B cell (primary cell): ENCODE results near the gene NCBP2. TPM values are rescaled to one million over a fixed set of nuclear protein-coding genes. Genes with fewer than 3 reads are reported as not detected.

Experiments used
- ATAC-seq: fragments of 200-7000 bp; cut with Tn5 transposase; one replicate; pipeline ENCODE4 v1.10.0; 2021; ENCODE audit warnings: low read depth, mild to moderate bottlenecking, moderate number of reproducible peaks, moderate library complexity
- CTCF ChIA-PET: fragments of 350-600 bp; sonication (Branson Sonifier 250); formaldehyde crosslinking; loops from one replicate; lab custom pipeline; 2021; ENCODE audit warnings: antibody characterized with exemption, inconsistent platforms; lab: Charles Lee
- POLR2A ChIA-PET: fragments of 350-600 bp; sonication (Branson Sonifier 250); formaldehyde crosslinking; loops from one replicate; lab custom pipeline; 2021; ENCODE audit warnings: antibody characterized with exemption; lab: Charles Lee
- DNase-seq: peaks from one replicate; pipeline ENCODE4 v3.0.0; 2013
- H2AFZ ChIP-seq: 2 replicates; pipeline ENCODE4 v1.6.1; 2012; ENCODE audit warnings: mild to moderate bottlenecking, low read depth, low read length; ENCODE audit not compliant: insufficient read depth, poor library complexity, severe bottlenecking
- H3K27ac ChIP-seq, 2 donors: 1 replicate in 1 of 2; 2 replicates in 1 of 2; pipeline ENCODE4 v1.5.1; 2012 to 2013; ENCODE audit warnings: low read length in 2 of 2, mild to moderate bottlenecking in 2 of 2, moderate library complexity in 1 of 2
- H3K27me3 ChIP-seq, 4 experiments: fragments of 200-600 bp in 1 of 4; sonication (generic) in 1 of 4; replicated peaks in 1 of 4; 1 replicate in 2 of 4; 2 replicates in 2 of 4; pipeline versions ENCODE4 v1.6.1 to v1.7.0; 2013 to 2016; ENCODE audit warnings: low read length in 3 of 4, mild to moderate bottlenecking in 2 of 4, mixed read lengths in 1 of 4, moderate library complexity in 1 of 4; ENCODE audit not compliant: insufficient read depth in 4 of 4, control insufficient read depth in 3 of 4; ENCODE audit errors: control extremely low read depth in 1 of 4
- H3K36me3 ChIP-seq, 2 experiments: replicated peaks in 1 of 2; 1 replicate in 1 of 2; 2 replicates in 1 of 2; pipeline versions ENCODE4 v1.6.1 to v1.7.1; 2013; ENCODE audit warnings: low read length in 1 of 2; ENCODE audit not compliant: insufficient read depth in 2 of 2, control insufficient read depth in 1 of 2; ENCODE audit errors: control extremely low read depth in 1 of 2, extremely low read depth in 1 of 2
- H3K4me1 ChIP-seq, 2 donors: fragments of 200-600 bp in 1 of 2; sonication (generic) in 1 of 2; 1 replicate in 1 of 2; 2 replicates in 1 of 2; pipeline versions ENCODE4 v1.5.1 to v1.6.1; 2013 to 2017; ENCODE audit warnings: low read length in 2 of 2; ENCODE audit not compliant: control insufficient read depth in 2 of 2, insufficient read depth in 2 of 2
- H3K4me2 ChIP-seq: replicated peaks from 2 replicates; pipeline ENCODE3; 2012; ENCODE audit warnings: mild to moderate bottlenecking, low read depth, low read length; ENCODE audit not compliant: poor library complexity, severe bottlenecking
- H3K4me3 ChIP-seq, 5 experiments: fragments of 200-600 bp in 1 of 5; sonication (generic) in 1 of 5; 1 replicate in 3 of 5; 2 replicates in 2 of 5; pipeline versions ENCODE4 v1.5.1 to v1.7.0; 2011 to 2016; ENCODE audit warnings: low read length in 4 of 5, mild to moderate bottlenecking in 4 of 5, low read depth in 2 of 5, control low read depth in 1 of 5, moderate library complexity in 1 of 5; ENCODE audit not compliant: insufficient read depth in 1 of 5; ENCODE audit errors: control extremely low read depth in 1 of 5, extremely low read depth in 1 of 5
- H3K79me2 ChIP-seq: fragments of 200-600 bp; sonication (generic); one replicate; pipeline ENCODE4 v1.6.0; 2016; ENCODE audit warnings: low read length; ENCODE audit not compliant: control insufficient read depth, insufficient read depth
- H3K9ac ChIP-seq: fragments of 200-600 bp; sonication (generic); 2 replicates; pipeline ENCODE4 v1.6.1; 2017; ENCODE audit warnings: mild to moderate bottlenecking, low read length, moderate library complexity
- H3K9me3 ChIP-seq, 3 donors: one replicate each; pipeline versions ENCODE4 v1.6.1 to v1.7.1; 2013; ENCODE audit warnings: low read length in 2 of 3; ENCODE audit not compliant: control insufficient read depth in 2 of 3, insufficient read depth in 1 of 3; ENCODE audit errors: control extremely low read depth in 1 of 3
- H4K20me1 ChIP-seq: 2 replicates; pipeline ENCODE4 v1.6.0; 2012; ENCODE audit warnings: mild to moderate bottlenecking, low read length; ENCODE audit not compliant: insufficient read depth, control insufficient read depth, poor library complexity, severe bottlenecking
- H3K27ac Mint-ChIP-seq: one replicate; pipeline ENCODE4 v1.8.0; 2021; ENCODE audit warnings: mixed read lengths
- H3K27me3 Mint-ChIP-seq: one replicate; pipeline ENCODE4 v1.8.0; 2021; ENCODE audit warnings: mixed read lengths
- H3K4me1 Mint-ChIP-seq: one replicate; pipeline ENCODE4 v1.8.0; 2021; ENCODE audit warnings: mixed read lengths
- H3K4me3 Mint-ChIP-seq: one replicate; pipeline ENCODE4 v1.8.0; 2021; ENCODE audit warnings: mixed read lengths
- H3K9me3 Mint-ChIP-seq: one replicate; pipeline ENCODE4 v1.8.0; 2022; ENCODE audit warnings: mixed read lengths; ENCODE audit not compliant: insufficient read depth
- CTCF ChIP-seq: fragments of 200-600 bp; IDR thresholded peaks from one replicate; pipeline ENCODE4 v1.8.0; 2022; ENCODE audit warnings: antibody characterized with exemption, mild to moderate bottlenecking
- EZH2 ChIP-seq: IDR thresholded peaks from 2 replicates; pipeline ENCODE4 v1.6.1; 2012; ENCODE audit warnings: borderline replicate concordance, low read depth, mild to moderate bottlenecking, moderate library complexity, low read length; ENCODE audit not compliant: insufficient read depth, poor library complexity, severe bottlenecking
- WGBS: methylation state at CpG from one replicate; pipeline ENCODE4 v1.1.5; 2013; ENCODE audit warnings: missing lambda C conversion rate; ENCODE audit not compliant: insufficient coverage; 5-methylcytosine and 5-hydroxymethylcytosine counted together
- intact Hi-C: fragments of 100-400 bp; cut with micrococcal nuclease; formaldehyde crosslinking; loops from one replicate; pipeline ENCODE4 v1.10.0; 2022
- polyA plus RNA-seq: library from polyadenylated mRNA; depleted of rRNA; stranded (reverse); fragments of >200 nt; gene quantifications from 2 replicates; pipeline ENCODE4 v1.2.3, GENCODE V29; 2012
- total RNA-seq, 2 donors: library from RNA; stranded (reverse); fragments of 120-200 nt in 1 of 2; gene quantifications; 1 replicate in 1 of 2; 2 replicates in 1 of 2; pipeline versions ENCODE4 v1.2.3 to v1.2.4, GENCODE V29; 2013 to 2022

Gene NCBP2
- total and polyA plus RNA-seq, 2 donors (not counting 1 experiment from before 2014, with no cell fraction given): 25.5 to 95.0 TPM

- H3K9ac ChIP-seq: no peak overlapping the region
These were observed 9.0 kb upstream of the NCBP2 start for GRCh38 chr3:196951371-196951770.

GRCh38 chr3:196949750-196950149 is 7.4 kb upstream of the NCBP2 start:
- DNase-seq: no peak
- no peaks in the 10 kb centered on the region for H3K4me1 ChIP-seq
- no peak overlapping the region for H3K27ac Mint-ChIP-seq
- intact Hi-C loops: no loop called here
- no peak overlapping the region for H3K9ac ChIP-seq
- TF ChIP-seq EZH2 (no peak), CTCF (no peak)
- H2AFZ ChIP-seq: no peak overlapping the region
- H3K9me3 Mint-ChIP-seq: no peaks in the 10 kb centered on the region
- WGBS: 90% methylated on average over 2 of the region's 6 CpGs
- H3K27ac ChIP-seq: no peak overlapping the region
- POLR2A ChIA-PET: interaction anchor here (0.6 kb wide), 1 partner anchor 726 kb away, joined by 3 read pairs; no protein-coding TSS in a partner anchor
- no peak overlapping the region for H3K4me3 ChIP-seq
- H3K9me3 ChIP-seq: no peaks in the 10 kb centered on the region
- no peak overlapping the region for H3K4me3 Mint-ChIP-seq
- H3K79me2 ChIP-seq: peaks cover 7% of the 10 kb centered on the region
- H3K27me3 ChIP-seq: no peaks in the 10 kb centered on the region
- peaks cover 1% of the 10 kb centered on the region for H3K4me1 Mint-ChIP-seq
- no peaks in the 10 kb centered on the region for H3K27me3 Mint-ChIP-seq
- no peaks in the 10 kb centered on the region for H4K20me1 ChIP-seq
- no peak overlapping the region for H3K4me2 ChIP-seq
- no peak for ATAC-seq
- CTCF ChIA-PET: interaction anchor here (0.6 to 1.6 kb wide), 4 partner anchors 20 to 344 kb away, joined by 3 to 5 read pairs (median 4); no protein-coding TSS in a partner anchor
- H3K36me3 ChIP-seq: peaks cover 0 to 3% of the 10 kb centered on the region in 2 experiments

More at GRCh38 chr3:196951371-196951770, 9.0 kb upstream of the NCBP2 start:
- TF ChIP-seq CTCF: no peak
- H3K4me1 ChIP-seq: no peaks in the 10 kb centered on the region
- H4K20me1 ChIP-seq: no peaks in the 10 kb centered on the region
- no peak overlapping the region for H3K4me3 ChIP-seq
- Mint-ChIP-seq H3K4me3 (no peak overlapping the region), H3K9me3 (peaks cover under 1% of the 10 kb centered on the region), H3K27ac (no peak overlapping the region), H3K27me3 (peaks cover under 1% of the 10 kb centered on the region), H3K4me1 (no peaks in the 10 kb centered on the region)
- H3K9me3 ChIP-seq: no peaks in the 10 kb centered on the region
- DNase-seq (no peak), ATAC-seq (no peak)
- no peaks in the 10 kb centered on the region for H3K36me3 ChIP-seq
- intact Hi-C loops: no loop called here
- H3K27me3 ChIP-seq: no peaks in the 10 kb centered on the region
- no peak overlapping the region for H3K27ac ChIP-seq
- 97% methylated on average over 3 of the region's 3 CpGs for WGBS
- H3K4me2 ChIP-seq: no peak overlapping the region
- ChIA-PET CTCF (interaction anchor here (1.0 kb wide), 1 partner anchor 113 kb away, joined by 4 read pairs; no protein-coding TSS in a partner anchor), POLR2A (no interaction called here)
- peaks cover 2% of the 10 kb centered on the region for H3K79me2 ChIP-seq
- H2AFZ ChIP-seq: no peak overlapping the region
